HG02759 (cell line): ENCODE data around the gene TAGLN.

Experiments used
- ATAC-seq: cut with Tn5 transposase; IDR thresholded peaks from one replicate; pipeline ENCODE4 v1.9.1; 2021; ENCODE audit warnings: mild to moderate bottlenecking, moderate library complexity; ENCODE audit not compliant: unreplicated experiment

TAGLN gene

GRCh38 chr11:117212697-117213355, 13.7 kb downstream of the TAGLN start:
- no peak for ATAC-seq

- ATAC-seq = no peak
These were observed 15.4 kb downstream of the TAGLN start for GRCh38 chr11:117214404-117215110.

GRCh38 chr11:117217141-117218084, 18.2 kb downstream of the TAGLN start:
- ATAC-seq = no peak

GRCh38 chr11:117218133-117218915, 19.2 kb downstream of the TAGLN start:
- ATAC-seq = no peak

- ATAC-seq = no peak
These were observed 19.8 kb downstream of the TAGLN start for GRCh38 chr11:117219001-117219400.

GRCh38 chr11:117219455-117219854, 20.3 kb downstream of the TAGLN start:
- ATAC-seq = no peak

GRCh38 chr11:117219995-117220394, 20.8 kb downstream of the TAGLN start:
- no peak for ATAC-seq

GRCh38 chr11:117220568-117220967, 21.4 kb downstream of the TAGLN start:
- no peak for ATAC-seq

- ATAC-seq = no peak
These were observed 22.0 kb downstream of the TAGLN start for GRCh38 chr11:117220999-117221774.

GRCh38 chr11:117221775-117222517, 22.8 kb downstream of the TAGLN start:
- ATAC-seq = no peak

- ATAC-seq = no peak
These were observed 24.0 kb downstream of the TAGLN start for GRCh38 chr11:117222991-117223740.

- ATAC-seq = no peak
These were observed 24.8 kb downstream of the TAGLN start for GRCh38 chr11:117223741-117224689.

GRCh38 chr11:117225553-117226170, 26.5 kb downstream of the TAGLN start:
- no peak for ATAC-seq

- no peak for ATAC-seq
These were observed 27.5 kb downstream of the TAGLN start for GRCh38 chr11:117226388-117227385.

- ATAC-seq = no peak
These were observed 28.9 kb downstream of the TAGLN start for GRCh38 chr11:117228091-117228490.

- ATAC-seq = no peak
These were observed 30.2 kb downstream of the TAGLN start for GRCh38 chr11:117229411-117229810.
